Loucy (cell line): ENCODE measurements around the gene SAMD4A.

Experiments
- H2AFZ ChIP-seq: fragments of 200-600 bp; sonication (generic); 2 replicates; pipeline ENCODE4 v1.6.0; 2016; ENCODE audit warnings: antibody characterized with exemption, mild to moderate bottlenecking, low read length, moderate library complexity
- H3F3A ChIP-seq: fragments of 200-600 bp; 2 replicates; pipeline ENCODE4 v1.6.0; 2016; ENCODE audit warnings: antibody characterized with exemption, low read depth, mild to moderate bottlenecking
- H3K27me3 ChIP-seq: fragments of 200-600 bp; sonication (generic); 2 replicates; pipeline ENCODE4 v1.6.1; 2014; ENCODE audit warnings: low read length, mild to moderate bottlenecking; ENCODE audit not compliant: insufficient read depth, poor library complexity, severe bottlenecking
- H3K36me3 ChIP-seq: fragments of 200-600 bp; sonication (generic); 2 replicates; pipeline ENCODE4 v1.6.1; 2016; ENCODE audit warnings: low read length; ENCODE audit not compliant: insufficient read depth
- H3K4me1 ChIP-seq: fragments of 200-600 bp; sonication (generic); 2 replicates; pipeline ENCODE4 v1.5.1; 2014; ENCODE audit warnings: low read length, mild to moderate bottlenecking; ENCODE audit not compliant: insufficient read depth, poor library complexity, severe bottlenecking
- H3K4me2 ChIP-seq: fragments of 200-600 bp; sonication (generic); 2 replicates; pipeline ENCODE4 v1.6.0; 2014; ENCODE audit warnings: antibody characterized with exemption, low read length, low read depth, mild to moderate bottlenecking; ENCODE audit not compliant: poor library complexity, severe bottlenecking
- H3K4me3 ChIP-seq: fragments of 200-600 bp; sonication (generic); 2 replicates; pipeline ENCODE4 v1.5.1; 2014; ENCODE audit warnings: low read length, mild to moderate bottlenecking, mixed read lengths; ENCODE audit not compliant: poor library complexity, severe bottlenecking
- H3K79me2 ChIP-seq: fragments of 200-600 bp; sonication (generic); 2 replicates; pipeline ENCODE4 v1.6.1; 2014; ENCODE audit warnings: low read length; ENCODE audit not compliant: insufficient read depth
- H3K9ac ChIP-seq: fragments of 200-600 bp; sonication (generic); 2 replicates; pipeline ENCODE4 v1.6.0; 2014; ENCODE audit warnings: mild to moderate bottlenecking, low read depth, low read length, moderate library complexity; ENCODE audit not compliant: poor library complexity, severe bottlenecking
- H3K9me2 ChIP-seq: fragments of 200-600 bp; sonication (generic); replicated peaks from 2 replicates; pipeline ENCODE4 v1.6.1; 2016; ENCODE audit warnings: low read depth, low read length, mixed read lengths
- H3K9me3 ChIP-seq: fragments of 200-600 bp; sonication (generic); 2 replicates; pipeline ENCODE4 v1.6.1; 2014; ENCODE audit warnings: mild to moderate bottlenecking, antibody characterized with exemption, low read length, low read depth; ENCODE audit not compliant: insufficient read depth
- H4K20me1 ChIP-seq: fragments of 200-600 bp; sonication (generic); 2 replicates; pipeline ENCODE4 v1.6.0; 2014; ENCODE audit warnings: antibody characterized with exemption, low read length, mild to moderate bottlenecking; ENCODE audit not compliant: insufficient read depth, poor library complexity, severe bottlenecking
- EZH2phosphoT487 ChIP-seq: fragments of 200-600 bp; IDR thresholded peaks from 2 replicates; pipeline ENCODE4 v1.6.1; 2018; ENCODE audit warnings: antibody characterized with exemption, mild to moderate bottlenecking, moderate library complexity, borderline replicate concordance
- TF ChIP-seq, protein P1 (sequence below): fragments of 200-600 bp; sonication (generic); conservative IDR thresholded peaks from 2 replicates; pipeline ENCODE4 v1.5.1; 2014; ENCODE audit warnings: mild to moderate bottlenecking, antibody characterized with exemption, low read length

Gene SAMD4A

DNA sequence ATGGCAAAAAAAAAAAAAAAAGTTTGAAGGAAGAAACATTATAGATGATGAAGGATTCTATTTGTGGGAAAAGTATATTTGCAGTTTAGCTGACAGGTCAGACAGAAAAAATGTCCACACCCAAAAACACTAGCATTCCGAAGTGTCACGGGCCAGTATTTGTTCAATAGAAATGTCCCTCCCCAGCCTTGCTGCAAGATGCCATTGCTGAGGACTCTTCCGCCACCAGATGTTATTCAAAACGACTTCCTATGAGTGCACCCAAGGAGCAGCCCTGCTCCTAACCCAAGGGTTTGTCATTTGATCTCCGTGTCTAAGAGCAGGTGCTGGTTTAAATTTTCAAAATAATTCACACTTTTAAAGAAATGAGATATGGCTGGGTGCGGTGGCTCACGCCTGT, 172.6 kb downstream of the SAMD4A start:
- no peak overlapping the region for H3K4me2 ChIP-seq
- H3K4me1 ChIP-seq: peaks cover 55% of the 10 kb centered on the region

GRCh38 chr14:54742492-54743350, 175.8 kb downstream of the SAMD4A start:
- H3K9me3 ChIP-seq: no peaks in the 10 kb centered on the region
- no peaks in the 10 kb centered on the region for H4K20me1 ChIP-seq
- H3K4me3 ChIP-seq: peak overlapping the region; percentile 37
- H2AFZ ChIP-seq: peak overlapping the region; percentile 74
- peaks cover 5% of the 10 kb centered on the region; the same call in 1 of the 2 replicates for H3F3A ChIP-seq
- H3K27me3 ChIP-seq: no peaks in the 10 kb centered on the region
- no peak for TF ChIP-seq EZH2phosphoT487
- TF ChIP-seq, protein P1, sequence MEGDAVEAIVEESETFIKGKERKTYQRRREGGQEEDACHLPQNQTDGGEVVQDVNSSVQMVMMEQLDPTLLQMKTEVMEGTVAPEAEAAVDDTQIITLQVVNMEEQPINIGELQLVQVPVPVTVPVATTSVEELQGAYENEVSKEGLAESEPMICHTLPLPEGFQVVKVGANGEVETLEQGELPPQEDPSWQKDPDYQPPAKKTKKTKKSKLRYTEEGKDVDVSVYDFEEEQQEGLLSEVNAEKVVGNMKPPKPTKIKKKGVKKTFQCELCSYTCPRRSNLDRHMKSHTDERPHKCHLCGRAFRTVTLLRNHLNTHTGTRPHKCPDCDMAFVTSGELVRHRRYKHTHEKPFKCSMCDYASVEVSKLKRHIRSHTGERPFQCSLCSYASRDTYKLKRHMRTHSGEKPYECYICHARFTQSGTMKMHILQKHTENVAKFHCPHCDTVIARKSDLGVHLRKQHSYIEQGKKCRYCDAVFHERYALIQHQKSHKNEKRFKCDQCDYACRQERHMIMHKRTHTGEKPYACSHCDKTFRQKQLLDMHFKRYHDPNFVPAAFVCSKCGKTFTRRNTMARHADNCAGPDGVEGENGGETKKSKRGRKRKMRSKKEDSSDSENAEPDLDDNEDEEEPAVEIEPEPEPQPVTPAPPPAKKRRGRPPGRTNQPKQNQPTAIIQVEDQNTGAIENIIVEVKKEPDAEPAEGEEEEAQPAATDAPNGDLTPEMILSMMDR: no peak
- H3K4me2 ChIP-seq: peak overlapping the region; percentile 71
- no peaks in the 10 kb centered on the region for H3K79me2 ChIP-seq
- H3K9ac ChIP-seq: peak overlapping the region; percentile 65
- H3K4me1 ChIP-seq: peaks cover 59% of the 10 kb centered on the region
- H3K36me3 ChIP-seq: no peaks in the 10 kb centered on the region
- H3K9me2 ChIP-seq: no peaks in the 10 kb centered on the region

More for the DNA sequence above, 172.6 kb downstream of the SAMD4A start:
- peaks cover 5% of the 10 kb centered on the region; the same call in 1 of the 2 replicates for H3F3A ChIP-seq
- no peaks in the 10 kb centered on the region for H3K79me2 ChIP-seq
- no peaks in the 10 kb centered on the region for H3K27me3 ChIP-seq
- H3K9me3 ChIP-seq: no peaks in the 10 kb centered on the region
- no peak overlapping the region for H3K4me3 ChIP-seq
- TF ChIP-seq, protein P1: no peak
- TF ChIP-seq EZH2phosphoT487: no peak
- no peaks in the 10 kb centered on the region for H4K20me1 ChIP-seq
- no peaks in the 10 kb centered on the region for H3K9me2 ChIP-seq
- no peaks in the 10 kb centered on the region for H3K36me3 ChIP-seq
- H2AFZ ChIP-seq: no peak overlapping the region
- no peak overlapping the region for H3K9ac ChIP-seq

DNA sequence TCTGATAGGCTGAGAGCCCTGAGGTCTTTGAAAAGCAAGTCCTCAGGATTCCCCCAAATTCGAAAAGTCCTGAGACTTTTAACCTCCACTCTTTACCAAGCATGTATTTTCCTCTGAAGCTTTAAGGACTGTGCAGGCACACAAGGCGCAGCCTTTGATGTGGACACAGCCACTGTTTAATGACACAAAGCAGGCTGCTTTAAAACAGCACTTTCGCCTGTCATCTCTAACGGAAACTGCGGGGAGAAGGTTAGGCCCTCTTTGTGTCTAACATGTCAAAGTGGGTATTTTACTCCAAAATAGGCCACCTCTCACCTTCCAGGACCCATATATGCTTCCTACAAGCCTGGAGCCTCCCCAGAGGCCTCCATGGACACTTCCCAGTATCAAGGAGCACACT, 176.5 kb downstream of the SAMD4A start:
- Histone ChIP-seq H3K4me1 (peaks cover 52% of the 10 kb centered on the region), H3K79me2 (no peaks in the 10 kb centered on the region), H3K36me3 (no peaks in the 10 kb centered on the region), H3F3A (peaks cover 5% of the 10 kb centered on the region; the same call in 1 of the 2 replicates), H3K9ac (peak overlapping the region; percentile 65), H4K20me1 (no peaks in the 10 kb centered on the region), H3K4me2 (peak overlapping the region; percentile 71), H3K9me2 (no peaks in the 10 kb centered on the region), H3K4me3 (peak overlapping the region; percentile 37), H2AFZ (peak overlapping the region; percentile 74), H3K27me3 (no peaks in the 10 kb centered on the region), H3K9me3 (no peaks in the 10 kb centered on the region)
- no peak for TF ChIP-seq EZH2phosphoT487
- TF ChIP-seq, protein P1: no peak
